Pulmonary artery endothelial cell (primary cell): ENCODE data around the gene IGSF21. TPM values are rescaled to one million over a fixed set of nuclear protein-coding genes. Genes with fewer than 3 reads are reported as not detected.

ENCODE experiments used
- DNase-seq: peaks from one replicate; pipeline ENCODE4 v3.0.0-alpha.2; 2011; ENCODE audit warnings: low read depth, low spot score
- total RNA-seq: library from RNA; depleted of rRNA; stranded (reverse); fragments of >200 nt; gene quantifications from 2 replicates; pipeline ENCODE4 v1.2.3, GENCODE V29; 2014

The IGSF21 gene
- total RNA-seq, 1 donor from 2014 or later = not detected

DNA sequence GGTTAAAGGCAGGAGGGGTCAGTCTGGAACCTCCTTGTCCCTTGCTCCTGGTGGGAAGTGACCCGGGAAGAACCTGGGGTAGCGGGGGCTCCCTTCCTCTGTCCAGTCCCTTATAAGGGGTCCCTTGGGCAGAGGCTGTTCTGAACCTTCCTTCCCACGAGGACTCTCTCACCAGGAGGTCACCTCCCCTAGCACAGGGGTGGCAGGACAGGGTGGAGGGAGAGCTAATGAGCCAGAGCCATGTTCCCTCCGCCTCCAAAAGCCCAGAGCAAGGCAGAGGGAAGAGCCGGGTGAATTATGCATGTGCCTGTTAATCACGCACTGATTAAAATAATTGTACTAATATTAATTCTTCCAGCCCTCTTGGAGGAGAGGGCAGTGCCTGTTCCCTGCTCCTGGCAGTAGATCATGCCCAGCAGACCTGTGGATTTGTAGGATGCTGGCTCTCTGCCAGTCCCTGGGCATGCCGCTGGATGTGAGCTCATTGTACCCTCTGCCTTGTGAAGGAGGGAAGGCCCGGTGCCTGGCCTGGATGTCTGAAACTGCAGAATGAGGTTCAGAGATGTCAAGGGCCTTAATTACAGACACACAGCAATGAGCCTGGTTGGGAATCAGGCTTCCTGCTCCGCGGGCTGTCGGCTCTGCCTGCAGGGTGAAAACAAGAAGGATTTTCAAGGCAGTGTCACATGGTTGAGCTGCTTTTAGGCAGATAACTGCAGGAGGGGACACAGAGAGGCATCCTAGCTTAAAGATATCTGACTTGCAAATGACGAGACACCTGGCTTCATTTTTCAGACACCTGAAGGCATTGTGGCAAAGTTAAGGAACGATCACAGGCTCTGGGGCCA is 68.2 kb downstream of the IGSF21 start:
- no peak for DNase-seq

DNA sequence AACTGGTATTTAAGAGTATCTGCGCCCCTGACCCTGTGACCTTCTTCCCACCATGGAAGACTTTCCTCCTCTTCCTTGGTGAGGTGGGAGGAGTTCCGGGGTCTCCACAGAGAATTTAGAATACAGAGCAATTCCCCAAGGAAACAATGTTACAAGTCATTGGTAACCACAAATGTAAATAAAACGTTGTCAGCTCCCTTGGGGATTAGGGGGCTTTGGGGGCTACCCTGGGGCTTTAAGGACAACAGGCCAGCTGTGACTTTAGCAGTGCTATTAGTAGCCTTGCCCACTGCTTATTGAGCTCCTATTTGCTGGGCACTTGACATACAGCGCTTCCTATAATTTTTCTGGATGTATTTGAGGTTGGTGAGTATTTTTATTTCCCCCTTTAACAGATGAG is 69.0 kb downstream of the IGSF21 start:
- no peak for DNase-seq

DNA sequence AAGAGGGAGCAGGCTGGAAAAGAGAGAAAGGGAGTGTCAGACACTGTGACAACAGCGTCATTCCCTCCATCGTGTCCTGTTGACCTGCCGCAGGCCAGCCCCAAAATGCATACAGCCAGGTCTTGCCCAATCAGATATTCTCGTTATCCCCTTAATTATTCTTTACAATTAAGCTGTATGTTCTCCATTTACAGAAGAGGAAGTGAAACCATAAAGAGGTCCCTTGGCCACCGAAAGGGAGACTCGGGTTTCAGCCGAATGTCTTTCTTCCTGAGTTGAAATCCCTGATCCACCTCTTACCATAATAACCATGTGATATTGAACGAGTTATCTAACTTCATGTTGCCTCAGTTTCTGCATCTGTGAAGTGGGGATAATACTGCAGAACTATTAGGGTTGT is 70.5 kb downstream of the IGSF21 start:
- DNase-seq = no peak

DNA sequence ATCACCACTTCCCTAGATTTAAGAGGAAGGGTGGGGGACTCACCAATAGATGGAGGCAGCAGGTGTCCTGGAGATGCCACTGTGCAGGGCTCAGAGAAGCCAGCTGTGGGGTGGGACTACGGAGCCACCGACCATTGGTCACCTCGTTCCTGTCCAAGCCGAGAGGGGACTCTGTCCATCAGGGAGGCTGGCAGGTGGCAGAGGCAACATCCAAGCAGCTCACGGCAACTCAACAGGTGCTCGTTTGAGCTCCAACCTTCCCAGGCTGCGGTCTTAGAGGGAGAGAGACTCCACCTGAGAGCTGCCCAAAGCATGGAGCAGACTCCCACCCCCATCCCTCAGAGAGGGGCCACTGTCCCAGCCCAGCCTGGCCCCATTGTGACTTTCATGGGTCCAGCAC is 71.4 kb downstream of the IGSF21 start:
- DNase-seq = no peak

DNA sequence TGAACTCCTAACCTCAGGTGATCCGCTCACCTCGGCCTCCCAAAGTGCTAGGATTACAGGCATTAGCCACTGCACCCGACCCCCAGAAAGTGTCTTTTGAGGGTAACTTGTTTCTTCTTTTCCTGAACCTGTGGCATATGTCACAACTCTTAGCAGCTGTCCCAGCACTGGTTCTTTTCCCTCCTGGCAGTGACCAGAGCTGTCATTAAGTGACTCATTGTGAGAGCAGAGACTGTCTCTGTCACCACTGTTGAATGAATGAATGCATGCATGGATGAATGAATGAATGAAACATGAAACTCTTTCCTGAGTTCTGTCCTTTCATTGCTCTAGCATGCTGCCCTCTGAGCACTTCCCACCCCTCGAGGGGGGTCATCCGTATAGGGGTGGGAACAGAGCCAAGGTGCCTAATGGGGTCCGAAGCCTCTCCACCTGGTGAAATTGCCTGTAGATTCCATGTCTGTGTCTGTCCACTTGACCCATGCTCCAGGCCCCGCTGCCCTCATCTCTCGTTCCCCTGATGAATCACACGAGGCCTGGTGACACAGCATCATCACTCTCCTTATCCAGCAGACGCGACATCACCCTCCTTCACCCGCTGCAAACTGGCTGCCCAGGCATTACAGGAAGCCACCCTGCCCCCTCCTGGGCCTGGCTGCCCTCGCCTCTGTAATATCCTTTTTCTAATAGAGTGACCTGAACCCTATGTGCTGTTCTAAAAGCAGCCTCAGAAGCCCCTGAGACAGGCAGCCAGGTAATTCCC is 75.0 kb downstream of the IGSF21 start:
- no peak for DNase-seq

DNA sequence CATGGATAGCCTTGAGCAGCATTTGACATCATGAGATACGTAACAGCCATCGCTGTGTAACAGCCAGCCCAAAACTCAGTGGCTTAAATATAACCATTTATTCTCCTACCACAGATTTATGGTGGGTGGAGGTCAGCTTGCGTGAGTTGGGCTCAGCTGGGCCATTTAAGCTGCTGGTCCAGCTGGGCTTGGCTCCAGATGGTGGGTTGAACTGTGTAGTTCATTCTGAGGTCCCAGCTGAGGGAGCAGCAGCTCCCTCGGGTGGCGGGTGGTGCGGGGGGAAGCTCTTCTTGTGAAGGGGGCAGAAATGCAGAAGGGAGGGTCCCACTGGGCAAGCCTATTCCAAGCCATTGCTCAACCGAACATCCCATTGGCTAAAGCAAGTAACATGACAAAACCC is 75.9 kb downstream of the IGSF21 start:
- DNase-seq = no peak

DNA sequence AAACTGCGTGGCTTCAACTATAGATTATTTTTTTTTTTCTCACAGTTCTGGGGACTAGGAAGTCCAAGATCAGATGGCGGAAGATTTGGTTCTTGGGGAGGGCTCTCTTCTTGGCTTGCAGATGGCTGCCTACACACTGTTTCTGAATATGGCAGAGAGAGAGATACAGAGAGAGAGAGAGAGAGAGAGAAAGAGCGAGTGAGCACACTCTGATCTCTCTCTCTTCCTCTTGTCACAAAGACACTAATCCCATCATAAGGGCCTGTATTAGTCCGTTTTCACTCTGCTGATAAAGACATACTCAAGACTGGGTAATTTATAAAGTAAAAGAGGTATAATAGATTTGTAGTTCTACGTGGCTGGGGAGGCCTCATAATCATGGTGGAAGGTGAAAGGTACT is 79.5 kb downstream of the IGSF21 start:
- DNase-seq = no peak

DNA sequence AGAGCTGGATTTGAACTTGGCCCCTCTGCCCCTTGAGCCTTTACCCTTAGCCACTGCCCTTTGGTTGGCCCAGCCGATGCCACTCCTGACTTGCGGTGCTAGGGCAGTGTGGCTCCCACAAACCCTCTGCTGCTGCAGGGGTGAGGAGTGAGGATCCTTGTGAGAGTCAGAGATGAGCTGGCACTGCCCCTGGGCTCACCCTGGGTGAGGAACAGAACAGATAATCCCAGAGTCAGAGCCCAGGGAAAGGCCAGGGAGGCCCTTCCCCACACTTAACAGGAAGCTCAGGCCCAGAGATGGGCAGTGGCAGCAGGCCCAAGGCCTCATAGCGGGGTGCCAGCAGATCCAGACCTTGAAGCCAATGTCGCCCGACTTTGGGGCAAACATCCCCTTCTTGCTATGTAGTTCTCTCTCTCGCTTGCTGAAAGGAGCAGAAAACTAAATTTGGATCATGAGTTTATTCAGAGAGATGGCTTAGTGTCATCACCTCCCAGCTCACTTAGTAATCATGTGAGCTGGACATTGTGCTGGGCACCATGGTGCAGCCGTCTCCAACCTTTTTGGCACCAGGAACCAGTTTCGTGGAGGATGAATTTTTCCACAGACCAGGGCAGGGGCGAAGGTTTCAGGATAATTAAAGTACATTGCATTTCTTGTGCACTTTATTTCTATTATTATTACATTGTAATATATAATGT is 81.4 kb downstream of the IGSF21 start:
- no peak for DNase-seq

DNA sequence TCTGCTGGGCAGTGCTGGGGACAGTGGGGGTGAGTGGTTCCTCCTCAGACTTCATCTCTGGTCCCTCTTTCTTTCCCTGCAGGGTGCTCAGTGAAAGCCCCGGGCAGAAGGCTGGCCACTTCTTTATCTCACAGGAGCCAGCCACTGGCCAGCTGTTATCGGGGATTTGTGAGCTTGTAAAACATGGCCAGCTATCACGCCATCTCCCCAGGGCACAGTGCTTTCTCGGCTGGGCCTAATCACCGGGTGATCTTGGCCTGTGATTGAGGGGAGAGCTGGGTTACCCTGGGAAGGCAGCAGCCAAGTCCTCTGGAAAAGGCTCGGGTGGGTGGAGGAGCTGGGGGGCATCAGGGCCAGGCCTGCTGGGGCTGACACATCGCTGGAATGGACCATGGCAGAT is 83.0 kb downstream of the IGSF21 start:
- no peak for DNase-seq

DNA sequence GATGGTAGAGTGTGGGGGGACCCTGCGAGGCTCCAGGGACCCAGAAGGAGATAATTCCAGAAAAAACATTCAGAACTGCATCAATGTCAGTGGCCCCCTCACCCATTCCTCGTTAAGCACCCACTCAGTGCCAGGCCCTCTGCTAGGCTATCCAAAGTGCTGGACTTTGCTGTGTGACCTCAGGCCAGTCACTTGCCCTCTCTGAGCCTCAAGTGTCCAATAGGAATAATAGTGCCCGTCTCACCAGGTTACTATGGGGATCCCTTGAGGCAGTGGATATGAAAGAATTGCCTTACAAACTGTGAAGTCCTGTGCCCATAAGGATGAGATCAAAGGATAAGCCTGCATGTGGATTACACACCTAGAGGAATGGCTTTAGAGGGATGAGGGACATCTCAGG is 83.4 kb downstream of the IGSF21 start:
- no peak for DNase-seq

DNA sequence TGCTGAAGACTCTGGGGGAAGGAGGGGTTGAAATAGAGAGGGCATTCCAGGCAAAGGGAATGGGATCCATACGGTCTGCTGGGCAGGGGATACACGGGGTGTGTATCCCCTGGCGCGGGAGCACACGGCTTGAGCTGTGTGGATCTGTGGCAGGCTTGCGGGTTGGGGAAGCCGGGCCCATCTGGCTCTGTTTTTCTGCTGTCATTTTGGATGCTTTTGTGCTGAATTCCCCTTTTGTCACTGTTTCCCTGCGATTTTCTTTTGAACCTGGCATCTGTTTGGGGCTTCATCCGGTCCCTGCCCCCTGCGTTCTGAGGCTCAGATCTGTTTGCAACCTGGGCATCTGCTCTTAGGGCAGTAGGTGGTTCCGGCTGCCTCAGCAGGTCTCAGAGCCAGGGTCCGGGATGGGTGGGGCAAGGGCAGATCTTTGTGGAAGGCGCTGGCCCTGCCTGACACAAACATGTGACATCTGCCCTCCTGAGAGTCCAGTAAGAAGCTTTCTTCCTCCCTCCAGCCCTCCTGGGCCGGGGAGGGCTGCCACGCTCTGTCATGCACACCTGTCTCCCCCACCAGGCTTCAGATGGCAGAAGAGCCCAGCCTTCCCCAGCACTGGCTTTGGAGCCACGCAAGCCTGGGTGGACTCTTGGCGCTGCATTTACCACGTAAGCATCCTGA is 84.0 kb downstream of the IGSF21 start:
- DNase-seq = no peak

DNA sequence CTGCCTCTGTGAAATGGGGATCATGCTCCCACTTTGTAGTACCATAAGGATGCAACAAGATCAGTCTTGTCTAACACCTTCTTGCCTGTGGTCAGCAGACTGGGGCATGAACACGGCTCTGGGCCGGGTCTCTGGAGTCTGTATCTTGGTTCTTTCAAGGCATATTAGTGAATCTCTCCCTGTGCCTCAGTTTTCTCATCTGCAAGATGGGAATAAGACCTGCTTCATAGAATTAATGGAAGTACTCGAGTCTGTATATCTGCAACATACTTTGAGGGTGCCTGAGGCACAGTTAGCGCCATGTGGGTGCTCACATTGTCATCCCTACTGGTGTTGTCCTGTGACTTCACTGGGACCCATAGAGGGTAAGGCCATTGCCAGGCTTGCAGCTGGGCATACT is 84.6 kb downstream of the IGSF21 start:
- DNase-seq = no peak

DNA sequence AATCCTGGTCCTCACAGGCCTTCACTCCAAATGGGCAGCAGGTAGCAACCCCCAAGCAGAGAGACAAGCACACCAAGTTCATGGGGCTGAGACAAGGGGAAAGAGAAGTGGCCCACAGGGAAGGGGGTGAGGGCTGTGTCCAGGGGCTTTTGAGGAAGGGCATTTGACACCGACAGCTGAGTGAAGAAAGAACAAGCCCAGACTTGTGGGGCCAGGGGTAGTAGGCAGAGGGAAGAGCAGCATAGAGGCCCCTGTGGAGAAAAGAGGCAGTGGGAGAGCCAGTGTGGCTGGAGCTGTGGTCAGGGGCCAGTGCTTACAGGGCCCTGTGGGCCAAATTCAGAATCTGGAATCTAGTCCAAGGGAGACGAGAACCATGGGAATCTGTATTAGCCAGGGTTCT is 85.4 kb downstream of the IGSF21 start:
- no peak for DNase-seq

DNA sequence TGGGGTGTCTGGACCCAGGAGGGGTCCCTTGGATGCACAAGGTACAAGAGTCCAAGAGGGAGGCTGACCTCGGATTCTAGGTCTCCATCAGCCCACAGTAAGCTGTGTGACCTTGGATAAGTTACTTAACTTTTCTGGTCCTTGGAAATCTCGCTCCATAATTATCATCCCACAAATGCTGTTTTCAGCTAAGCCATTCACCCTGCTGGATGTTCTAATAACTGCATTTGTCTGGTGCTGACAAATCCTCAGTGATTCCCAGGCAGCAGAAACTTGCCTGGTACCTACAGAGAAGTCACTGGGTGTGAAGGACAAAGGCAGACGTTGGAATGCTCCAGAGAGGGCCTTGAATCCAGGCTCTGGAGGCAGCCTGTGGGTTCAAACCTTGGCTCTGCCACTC is 89.7 kb downstream of the IGSF21 start:
- no peak for DNase-seq

DNA sequence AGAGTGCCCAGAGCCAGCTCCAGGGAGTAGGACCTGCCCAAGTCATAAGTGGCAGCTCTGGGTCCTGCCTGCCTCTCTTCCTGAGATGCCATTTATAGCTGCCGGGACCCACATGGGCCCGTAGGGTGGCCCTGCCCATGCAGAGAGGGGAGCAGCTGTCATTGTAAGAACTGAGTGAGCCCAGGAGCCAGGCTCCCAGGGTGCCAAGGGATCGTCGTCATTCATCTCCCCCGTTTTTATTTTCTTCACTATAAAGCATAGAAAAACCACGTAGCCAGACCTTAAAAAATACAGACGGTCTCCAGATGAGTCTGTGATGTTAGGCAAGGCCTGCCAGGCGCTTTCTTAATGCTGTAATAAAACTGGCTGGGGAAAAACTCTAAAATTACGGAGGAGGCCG is 90.7 kb downstream of the IGSF21 start:
- DNase-seq = no peak

DNA sequence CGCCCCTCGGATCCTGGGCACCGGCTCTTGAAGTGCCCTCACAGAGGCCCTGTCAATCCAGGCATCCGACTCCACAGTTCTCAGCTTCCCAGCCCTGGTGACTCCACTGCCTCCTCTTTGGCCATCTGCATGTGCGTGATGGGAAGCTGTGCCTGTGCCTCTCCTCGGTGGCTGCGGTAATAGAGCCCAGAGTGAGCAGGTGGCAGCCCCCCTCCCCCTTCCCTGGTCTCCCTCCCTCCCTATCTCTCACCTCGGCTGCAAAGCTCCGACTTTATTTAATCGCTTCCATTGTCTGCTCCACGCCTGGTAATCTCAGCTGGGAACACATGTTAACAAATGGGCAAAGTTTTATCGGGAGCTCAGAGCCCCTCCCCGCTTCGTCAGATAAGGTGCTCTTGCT is 91.9 kb downstream of the IGSF21 start:
- no peak for DNase-seq

DNA sequence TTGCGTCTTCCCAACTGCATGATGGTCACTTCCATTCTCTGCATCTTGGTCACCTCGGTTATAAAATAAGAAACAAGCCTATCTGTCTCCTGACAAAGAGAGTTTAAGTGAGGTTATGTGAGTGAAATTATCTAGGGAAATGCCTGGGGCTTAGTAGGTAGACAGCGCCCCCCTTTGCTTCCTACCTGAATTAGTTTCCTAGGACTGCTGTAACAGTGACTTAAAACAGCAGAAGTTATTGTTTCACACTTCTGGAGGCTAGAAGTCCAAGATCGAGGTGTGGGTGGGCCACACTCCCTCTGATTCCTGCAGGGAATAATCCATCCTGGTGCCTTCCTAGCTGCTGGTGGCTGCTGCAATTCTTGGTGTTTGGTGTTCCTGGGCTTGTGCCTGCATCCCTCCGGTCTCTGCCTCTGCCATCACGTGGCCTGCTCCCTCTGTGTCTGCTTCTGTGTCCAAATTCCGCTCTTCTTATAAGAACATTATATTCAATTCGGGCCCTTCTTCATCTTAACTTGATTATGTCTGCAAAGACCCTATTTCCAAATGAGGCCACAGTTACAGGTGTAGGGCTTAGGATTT is 92.6 kb downstream of the IGSF21 start:
- no peak for DNase-seq

DNA sequence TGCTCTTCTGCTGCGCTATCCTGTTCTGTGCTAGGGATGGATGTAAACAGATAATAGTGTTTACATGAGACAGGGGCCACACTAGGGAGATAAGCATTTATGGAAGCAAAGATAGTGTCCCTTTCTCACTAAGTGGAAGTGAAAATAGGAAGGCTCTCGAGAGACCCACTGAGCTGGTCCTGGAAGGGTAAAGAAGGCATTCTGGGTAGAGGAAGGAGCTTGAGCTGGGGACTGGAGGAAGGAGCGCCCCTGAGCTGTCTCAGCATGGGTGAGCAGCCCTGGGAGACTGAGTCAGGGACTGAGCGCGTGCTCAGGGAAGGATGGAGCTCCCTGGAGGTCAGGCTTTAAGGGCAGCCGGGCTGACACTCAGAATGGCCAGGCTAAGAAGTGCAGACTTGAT is 93.3 kb downstream of the IGSF21 start:
- no peak for DNase-seq

DNA sequence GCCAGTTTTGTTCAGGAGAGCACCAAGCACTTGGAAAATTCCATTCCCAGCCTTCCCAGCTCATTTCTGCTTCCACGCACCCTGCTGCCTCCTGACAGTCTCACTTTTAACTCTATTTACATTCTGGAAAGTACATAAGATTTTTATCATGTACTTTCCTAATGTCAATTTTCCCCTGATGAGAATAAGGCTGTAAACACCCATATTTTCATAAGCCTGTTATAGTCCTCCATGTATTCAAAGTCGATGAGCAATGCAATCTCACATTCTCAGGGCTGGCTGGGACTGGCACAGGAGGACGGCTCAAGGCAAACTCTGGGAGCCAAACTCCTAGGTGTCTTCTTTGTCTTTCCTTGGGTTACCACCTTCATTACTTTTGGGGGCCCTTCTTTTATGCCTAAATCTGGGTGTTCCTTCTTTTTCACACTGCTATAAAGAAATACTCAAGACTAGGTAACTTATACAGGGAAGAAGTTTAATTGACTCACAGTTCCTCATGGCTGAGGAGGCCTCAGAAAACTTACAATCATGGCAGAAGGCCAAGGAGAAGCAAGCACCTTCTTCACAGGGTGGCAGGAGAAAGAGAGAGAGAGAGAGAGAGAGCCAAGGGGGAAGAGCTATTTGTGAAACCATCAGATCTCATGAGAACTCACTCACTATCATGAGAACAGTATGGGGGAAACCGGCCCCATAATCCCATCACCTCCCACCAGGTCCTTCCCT is 94.6 kb downstream of the IGSF21 start:
- DNase-seq = no peak

DNA sequence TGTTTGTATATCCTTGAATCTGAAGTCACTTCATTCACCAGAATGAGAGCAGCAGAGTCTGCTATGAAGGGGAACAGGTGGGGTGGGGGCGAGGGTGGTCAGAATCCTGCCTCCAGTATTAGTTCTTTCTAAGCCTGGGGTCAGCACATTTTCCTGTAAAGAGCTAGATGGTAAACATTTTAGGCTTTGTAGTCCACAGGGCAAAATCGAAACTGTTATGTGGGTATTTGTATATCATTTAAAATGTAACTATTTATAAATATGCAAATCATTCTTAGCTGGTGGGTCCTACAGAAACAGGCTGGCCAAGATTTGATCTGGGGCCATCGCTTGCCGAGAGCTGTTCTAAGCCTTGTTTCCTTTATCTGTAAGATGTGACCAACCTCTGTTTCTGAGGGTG is 96.0 kb downstream of the IGSF21 start:
- DNase-seq = no peak

DNA sequence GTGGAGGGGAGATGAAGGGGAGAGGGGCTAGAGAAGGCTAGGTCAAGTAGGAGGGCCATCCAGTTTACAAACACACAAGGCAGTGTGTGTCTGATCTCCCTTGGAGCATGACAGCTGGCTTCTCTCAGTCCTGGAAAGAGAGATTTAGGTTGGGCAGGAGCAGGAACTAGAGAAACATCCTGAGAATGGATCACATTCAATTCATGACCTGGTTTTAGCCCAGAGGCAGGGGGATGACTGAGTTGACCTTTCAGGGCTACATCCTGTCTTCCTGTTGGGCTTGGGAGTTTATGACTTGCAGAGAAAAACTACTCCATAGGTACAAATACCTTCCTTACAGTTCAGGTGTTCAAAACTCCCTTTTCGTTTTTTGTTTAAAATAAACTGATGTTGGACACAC is 97.0 kb downstream of the IGSF21 start:
- DNase-seq = no peak
